HS-27A (cell line): ENCODE data around the gene CAMSAP1.
"Not testable (repeated sequence)": the region's sequence is repeated elsewhere in the genome, so short reads cannot be mapped to it uniquely, and the experiment has no call there.

ENCODE experiments used
- DNase-seq: peaks from one replicate; pipeline ENCODE4 v3.0.0-alpha.2; 2012; ENCODE audit warnings: low read depth, missing footprints

CAMSAP1 gene

DNA sequence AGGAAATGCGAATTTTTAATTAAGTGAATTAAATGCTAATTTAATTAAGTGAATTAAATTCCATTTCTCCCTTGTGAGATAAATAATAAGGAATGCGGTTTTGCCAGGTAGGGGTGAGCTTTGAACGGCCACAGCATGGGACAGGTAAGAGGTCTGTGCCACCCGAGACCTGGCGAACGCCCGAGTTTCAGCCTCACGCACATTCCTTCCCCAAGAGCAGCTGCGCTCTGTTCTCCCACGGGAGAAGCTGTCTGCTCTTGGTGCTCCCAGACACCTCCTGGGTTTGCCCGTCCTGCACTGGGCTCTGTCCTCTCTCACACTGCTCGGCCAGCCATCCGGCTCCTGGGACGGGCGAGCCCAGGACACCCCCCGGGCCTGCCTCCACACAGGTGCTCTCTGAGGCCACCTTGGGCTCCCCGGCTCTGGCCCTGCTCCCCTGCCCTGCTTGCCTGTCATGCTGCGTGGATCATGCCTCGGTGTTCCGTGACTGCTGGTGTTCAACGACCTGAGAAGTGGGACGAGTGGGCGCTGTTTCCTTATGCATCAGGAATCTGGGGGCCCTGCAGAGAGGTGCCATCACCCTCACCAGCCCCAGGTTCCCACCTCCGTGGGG, 13.7 kb upstream of the CAMSAP1 start:
- DNase-seq: no peak

DNA sequence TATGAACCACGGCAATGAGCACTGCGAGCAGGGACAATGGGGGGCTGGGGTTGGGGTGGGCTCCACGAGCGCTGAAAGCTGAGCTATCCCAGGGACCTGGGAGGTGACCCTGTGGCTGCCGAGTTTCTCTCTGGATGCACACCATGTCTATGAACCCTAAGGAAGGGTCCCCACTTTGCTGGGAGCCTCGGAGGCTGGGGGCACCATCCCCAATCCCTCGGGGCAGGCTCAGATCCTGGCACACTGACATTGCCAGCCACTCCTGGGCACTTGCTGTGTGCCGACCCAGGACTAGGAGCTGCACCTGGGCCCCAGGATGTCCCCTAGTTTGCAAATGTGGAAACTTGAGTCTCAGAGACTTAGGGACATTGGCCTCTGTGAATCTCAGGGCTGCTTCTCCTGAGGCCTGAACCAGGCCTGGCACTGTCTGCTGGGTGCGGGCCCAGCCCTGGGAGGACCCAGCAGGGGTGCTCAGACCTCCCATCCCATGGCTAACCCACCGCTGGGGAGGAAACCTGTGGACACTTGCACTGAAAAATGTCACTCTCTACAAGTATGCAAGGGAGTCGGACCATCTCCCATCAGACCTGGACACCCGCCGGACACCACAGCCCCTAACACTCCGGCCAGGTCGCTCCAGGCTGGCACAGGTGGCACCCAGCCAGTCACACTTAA, 13.0 kb upstream of the CAMSAP1 start:
- DNase-seq: no peak

DNA sequence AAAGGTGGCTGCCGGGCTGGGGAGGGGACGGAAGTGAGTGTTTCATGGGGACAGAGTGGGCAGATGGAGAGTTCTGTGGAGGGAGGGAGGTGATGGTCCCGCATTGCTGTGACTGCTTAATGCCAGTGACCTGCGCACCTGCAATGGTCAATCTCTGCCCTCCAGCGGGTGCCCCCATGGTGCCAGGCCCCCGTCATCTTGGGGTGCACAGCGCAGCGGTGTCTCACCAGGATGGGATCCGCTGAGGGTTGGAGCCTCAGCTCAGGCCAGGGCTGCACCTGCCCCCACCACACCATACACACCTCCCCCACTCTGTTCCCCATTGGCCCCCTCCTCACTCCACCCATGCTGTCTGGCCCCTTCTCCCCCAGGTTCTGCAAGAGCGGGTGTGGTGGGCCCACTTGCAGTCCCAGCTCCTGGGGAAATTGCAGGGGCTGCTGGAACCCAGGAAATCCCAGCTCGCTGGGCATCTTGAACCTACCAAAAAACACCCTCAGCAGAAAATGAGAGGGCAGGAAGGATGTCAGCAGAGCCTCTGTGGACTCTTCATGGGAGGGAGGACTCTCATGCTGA, 12.1 kb upstream of the CAMSAP1 start:
- DNase-seq: no peak

DNA sequence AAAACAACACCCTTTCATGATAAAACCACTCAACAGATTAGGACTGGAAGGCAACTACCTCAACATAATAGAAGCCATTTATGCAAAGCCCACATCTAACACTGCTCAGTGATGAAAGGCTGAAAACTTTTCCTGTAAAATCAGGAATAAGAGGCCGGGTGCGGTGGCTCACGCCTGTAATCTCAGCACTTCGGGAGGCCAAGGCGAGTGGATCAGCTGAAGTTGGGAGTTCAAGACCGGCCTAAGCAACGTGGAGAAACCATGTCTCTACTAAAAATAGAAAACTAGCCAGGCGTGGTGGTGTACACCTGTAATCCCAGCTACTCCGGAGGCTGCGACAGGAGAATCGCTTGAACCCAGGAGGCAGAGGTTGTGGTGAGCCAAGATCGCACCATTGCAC, 8.9 kb upstream of the CAMSAP1 start:
- DNase-seq: not testable (repeated sequence)

DNA sequence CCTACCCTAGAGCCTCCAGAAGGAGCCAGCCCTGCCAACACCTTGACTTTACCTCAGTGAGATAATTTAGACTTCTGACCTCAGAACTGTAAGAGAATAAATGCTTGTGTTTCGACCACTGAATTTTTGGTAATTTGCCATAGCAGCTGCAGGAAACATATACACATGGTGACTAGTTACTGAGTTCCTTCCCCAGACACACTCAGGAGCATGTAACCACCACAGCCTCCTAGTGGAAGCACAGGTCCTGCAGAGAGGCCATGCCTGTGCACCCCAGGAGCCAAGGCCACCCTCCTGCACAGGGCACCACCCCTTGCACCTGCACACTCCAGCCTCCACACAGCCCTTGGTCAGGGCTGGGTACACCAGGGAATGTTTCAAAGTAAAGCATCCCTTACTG, 7.6 kb upstream of the CAMSAP1 start:
- no peak for DNase-seq

DNA sequence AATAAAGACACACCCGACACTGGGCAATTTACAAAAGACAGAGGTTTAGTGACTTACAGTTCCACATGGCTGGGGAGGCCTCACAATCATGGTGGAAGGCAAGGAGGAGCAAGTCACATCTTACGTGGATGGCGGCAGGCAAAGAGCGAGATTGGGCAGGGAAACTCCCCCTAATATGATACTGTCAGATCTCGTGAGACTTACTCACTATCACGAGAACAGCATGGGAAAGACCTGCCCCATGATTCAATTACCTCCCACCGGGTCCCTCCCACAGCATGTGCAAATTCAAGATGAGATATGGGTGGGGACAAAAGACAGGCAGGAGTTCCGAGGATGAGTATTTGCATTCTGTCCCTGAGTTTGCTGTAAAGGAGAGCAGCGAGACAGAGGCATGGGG, 3.9 kb upstream of the CAMSAP1 start:
- not testable (repeated sequence) for DNase-seq

DNA sequence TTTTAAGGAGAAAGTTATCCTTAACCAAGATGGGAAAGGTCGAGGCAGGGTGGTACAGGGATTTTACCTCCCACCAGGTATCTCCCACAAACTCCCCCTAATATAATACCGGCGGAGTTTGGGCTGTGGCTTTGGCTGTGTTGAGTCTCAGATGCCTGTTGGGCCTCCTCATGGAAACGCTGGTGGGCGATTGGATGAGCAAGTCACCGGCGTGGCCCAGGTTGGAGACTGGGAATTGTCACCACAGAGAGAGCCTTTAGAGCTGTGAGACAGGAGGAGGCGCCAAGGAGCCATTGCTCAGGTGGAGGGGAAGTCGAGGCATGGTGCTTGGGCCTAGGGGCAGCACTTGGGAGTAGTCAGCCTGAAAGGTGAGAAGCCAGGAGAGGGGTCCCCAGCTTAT, 3.4 kb upstream of the CAMSAP1 start:
- no peak for DNase-seq

DNA sequence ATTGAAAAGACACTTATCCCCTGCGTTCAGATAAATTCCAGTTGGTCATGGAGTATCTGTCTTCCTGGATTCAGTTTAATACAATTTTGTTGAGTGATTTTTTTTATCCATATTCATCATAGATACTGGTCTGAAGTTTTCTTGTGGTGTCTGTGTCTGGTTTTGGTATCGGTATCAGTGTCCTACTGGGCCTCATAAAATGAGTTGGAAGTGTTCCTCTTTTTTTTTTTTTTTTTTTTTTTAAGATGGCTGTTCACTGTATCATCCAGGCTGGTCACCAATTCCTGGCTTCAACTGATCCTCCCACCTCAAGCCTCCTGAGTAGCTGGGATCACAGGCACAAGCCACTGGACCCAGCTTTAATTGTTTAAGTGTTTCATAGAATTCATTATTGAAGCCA, 2.9 kb upstream of the CAMSAP1 start:
- DNase-seq: no peak

DNA sequence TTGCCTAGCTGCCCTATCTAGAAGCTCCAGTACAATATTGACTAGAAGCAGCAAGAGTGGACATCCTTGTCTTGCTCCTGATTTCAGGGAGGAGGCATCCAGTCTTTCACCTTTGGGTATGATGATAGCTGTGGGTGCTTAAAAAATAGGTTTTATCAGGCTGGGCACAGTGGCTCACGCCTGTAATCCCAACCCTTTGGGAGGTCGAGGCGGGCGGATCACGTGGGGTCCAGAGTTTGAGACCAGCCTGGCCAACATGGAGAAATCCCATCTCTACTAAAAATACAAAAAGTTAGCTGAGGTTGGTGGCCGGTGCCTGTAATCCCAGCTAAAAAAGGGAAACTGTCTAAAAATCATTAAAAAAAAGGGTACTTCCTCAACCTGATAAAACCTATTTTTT, 2.0 kb upstream of the CAMSAP1 start:
- DNase-seq: no peak

DNA sequence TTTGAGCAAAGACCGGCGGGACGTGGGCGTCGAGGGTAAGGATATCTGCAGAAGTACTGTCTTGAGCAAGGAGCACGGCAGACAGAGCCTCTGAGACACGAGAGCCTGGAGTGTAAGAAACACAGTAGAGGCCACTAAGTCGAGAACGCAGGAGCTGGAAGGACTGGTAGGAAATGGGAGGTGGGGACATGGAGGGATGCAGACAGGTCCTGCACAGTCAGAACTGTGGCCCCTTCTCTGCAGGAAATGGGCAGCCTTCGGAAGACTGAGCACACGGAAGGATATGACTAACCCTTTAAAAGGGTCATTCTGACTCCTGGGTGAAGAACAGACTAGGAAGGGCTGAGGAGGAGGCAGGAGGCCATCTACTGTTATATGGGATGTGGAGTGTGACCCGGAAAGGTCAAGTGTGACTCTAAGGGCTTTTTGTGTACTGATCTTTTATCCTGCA, 1.4 kb upstream of the CAMSAP1 start:
- DNase-seq: no peak

DNA sequence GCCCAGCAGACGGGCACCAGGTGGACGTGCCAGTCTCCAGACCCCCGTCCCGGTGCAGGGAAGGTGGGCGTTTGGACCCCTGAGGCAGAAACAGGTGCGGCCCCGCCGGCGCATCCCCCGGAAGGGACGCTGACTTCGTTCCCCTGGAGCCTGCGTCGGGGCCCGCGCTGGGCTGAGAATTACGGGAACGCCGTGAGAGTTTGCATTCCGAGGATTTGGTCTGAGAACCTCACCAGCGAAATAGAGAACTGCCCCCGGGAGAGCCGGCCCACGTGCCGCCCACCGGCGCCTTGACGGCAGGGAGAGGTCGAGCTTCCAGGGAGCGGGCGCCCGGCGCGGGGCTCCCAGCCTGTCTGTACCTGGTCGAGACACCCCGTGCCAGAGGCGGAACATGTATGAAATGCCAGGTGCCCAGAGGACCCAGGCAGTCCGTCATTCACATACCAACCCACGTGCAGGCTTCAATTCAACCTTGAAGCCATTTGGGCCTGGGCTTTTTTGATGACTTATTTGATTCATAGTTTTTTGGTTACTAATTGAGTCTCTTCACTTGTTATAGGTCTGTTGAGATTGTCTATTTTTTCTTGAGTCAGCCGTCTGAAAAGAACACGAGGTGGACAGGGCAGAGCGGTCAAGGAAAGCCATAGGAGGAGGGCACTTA, 877 bp upstream of the CAMSAP1 start:
- no peak for DNase-seq

DNA sequence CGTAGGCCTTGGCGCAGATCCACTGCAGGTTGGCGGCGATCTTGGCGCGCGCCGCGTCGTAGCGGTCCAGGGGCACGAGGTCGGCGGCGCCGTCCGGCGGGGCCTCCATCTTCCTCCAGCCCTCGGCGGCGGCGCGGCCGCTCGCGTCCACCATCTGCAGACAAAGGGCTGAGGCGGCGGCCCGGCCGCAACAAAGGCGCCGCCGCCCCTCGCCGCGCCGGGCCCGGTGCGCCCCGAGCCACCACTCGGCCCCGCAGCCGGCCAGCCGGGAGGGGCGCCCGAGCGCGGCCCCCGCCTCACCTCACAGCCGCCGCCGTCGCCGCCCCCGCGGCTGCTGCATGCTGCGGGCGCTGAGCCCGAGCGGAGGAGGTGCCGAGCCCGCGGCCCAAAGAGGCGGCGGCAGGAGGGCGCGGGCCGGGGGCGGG, 328 bp downstream of the CAMSAP1 start:
- no peak for DNase-seq

DNA sequence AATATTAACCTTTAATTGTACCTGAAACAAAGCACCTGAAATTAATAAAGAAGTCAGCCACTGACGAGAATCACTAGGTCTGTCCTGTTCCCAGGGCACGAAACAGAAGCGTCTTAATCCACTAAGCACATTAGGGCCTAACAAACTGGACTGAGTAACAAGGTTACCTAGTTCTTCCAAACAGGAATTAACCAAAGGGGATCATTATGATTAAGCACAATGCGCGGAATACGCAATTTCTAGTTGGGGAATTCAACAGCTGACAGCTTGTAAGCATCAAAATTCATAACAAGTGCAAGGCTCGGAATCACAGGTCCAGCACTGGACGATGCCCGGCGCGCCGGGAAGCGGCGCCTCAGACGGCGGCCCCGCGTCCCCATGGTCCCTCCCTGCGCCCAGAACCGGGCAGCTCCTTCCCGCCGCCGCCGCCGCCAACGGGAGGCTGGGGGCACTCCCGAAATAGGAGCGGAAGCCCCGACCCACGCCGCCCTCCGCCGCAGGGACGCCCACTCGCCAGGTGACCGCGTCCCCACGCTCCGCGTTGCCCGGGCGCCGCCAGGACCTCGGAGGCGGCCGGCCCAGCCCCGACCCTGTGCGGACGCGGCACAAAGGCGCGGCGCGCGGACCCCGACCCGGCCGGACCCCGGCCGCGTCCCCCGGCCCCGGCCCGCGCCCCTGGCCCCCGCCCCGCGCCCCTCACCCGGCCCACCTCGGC, 898 bp downstream of the CAMSAP1 start:
- DNase-seq: no peak

DNA sequence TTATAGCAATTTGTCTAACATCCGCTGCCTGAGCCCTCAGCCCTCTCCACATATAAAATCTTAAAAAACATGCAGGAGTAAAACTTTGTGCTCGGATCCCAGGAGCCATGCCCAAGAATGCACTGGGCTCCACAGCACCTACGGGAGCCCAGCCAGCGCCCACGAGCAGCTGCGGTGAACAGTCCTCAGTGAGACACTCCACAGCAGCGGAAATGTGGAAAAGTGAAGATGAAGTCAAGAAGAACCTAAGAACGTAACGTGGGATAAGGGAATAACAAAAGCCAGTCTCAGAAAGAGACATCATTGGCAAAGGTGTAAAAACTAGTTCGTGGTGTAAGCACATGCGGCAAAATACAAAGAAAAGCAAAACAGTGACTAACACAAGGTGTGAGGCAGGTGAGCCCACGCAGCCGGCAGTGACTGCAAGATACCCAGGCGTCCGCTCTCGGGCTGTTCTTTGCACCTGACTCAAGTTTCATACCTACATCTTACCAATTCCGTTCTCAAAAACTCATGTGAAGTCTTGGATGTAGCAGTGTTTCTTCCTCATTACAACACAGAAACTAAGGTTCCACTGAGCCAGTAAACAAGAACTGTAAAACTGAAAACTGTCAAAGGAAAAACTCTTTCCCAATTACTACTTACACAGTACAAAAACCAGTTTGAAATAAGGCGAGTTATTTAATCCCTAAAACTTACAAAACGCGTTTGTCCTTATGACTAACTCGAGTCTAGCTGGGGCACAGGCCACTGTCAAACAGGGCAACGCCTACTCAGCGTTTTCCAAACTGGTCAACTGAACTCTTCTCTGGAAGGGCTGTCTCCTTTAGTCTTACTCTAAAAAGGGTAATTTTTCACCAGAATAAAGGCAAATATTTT, 1.7 kb downstream of the CAMSAP1 start:
- no peak for DNase-seq

DNA sequence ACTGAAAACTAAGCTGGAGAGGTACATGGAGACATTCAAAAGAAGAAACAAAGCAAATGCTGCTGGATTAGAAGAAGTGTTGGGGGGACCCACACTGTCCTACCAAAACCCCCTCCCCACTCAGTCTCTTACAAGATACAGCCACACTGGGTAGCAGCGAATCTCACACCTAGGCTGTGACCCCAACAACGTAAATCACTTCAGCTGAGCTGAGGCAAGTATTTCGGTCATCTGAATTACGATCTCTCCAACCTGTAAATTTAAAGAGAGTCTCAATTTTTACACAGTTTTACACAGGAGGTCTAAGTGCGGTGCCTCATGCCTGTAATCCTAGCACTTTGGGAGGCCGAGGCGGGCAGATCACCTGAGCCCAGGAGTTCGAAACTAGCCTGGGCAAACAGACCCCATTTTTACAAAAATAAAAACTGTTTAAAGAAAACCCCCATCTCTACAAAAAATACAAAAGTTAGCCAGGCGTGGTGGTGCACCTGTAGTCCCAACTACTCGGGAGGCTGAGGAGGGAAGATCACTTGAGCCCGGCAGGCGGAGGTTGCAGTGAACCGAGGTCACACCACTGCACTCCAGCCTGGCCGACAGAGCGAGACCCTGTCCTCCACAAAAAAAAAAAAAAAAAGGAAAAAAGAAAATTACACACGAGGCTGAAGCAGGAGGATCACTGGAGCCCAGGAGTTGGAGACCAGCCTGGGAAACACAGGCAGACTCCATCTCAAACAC, 3.4 kb downstream of the CAMSAP1 start:
- no peak for DNase-seq

DNA sequence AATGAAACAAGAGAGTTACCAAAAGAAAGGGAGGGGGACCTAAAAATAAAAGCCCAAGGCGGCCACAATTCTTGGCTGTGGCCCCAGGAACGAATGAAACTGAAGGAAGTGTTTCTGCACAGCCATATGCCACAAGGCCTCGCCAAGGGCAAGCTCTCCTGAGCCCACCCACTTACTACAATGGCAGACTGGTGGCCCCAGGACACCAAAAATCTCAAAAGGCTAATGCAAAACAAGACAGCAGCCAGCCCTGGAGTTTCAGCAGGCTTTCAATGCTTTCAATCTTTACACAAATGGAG, 4.0 kb downstream of the CAMSAP1 start:
- no peak for DNase-seq

DNA sequence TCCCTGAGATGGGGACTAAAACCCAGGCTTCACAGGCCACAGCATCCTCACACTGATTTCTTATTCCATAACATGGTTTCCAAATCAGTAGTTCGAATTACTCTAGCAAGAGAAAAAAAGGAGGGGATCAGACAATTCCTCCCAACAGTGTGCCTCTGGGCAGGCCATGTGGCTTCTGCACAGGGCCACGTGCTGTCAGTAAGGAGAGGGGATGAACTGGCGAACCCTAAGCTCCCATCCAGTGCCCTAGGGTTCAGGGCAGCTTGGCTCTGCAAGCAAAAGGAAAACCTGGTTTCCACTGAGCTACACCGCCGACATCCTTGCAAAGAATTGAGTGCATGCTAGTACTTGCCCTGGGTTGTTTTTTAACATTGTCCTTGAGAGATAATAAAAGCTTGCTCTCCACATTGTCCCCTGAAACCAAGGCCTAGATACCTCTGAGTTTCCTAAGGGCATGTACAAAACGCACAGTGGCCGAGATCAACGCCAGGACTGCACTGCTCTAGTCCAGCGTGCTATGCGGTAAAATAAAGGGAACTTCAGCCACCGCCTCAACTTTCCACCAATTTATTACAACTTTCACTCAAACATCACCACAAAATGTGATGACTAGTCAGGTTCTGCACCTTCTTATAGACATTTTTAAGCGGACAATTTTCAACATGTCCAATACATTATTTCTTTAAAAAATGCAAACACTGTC, 4.5 kb downstream of the CAMSAP1 start:
- no peak for DNase-seq

DNA sequence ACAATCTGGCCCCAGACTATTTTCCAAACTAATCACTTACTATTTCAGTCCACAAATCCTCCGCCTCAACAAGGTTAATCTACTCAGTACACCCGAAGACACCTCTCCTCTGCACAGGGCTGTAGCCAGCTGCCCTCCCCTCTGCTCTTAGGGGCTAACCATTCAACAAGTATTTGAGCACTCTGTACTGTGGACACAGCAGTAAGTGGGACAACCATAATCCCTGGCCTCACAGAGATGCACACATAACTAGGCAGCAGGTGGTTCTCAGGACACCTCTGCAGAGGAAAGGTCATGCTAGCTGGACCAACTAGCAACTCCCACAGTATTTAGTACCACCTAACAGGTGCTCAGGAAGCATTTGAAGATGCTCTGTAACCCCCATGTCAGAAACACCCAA, 5.5 kb downstream of the CAMSAP1 start:
- no peak for DNase-seq

DNA sequence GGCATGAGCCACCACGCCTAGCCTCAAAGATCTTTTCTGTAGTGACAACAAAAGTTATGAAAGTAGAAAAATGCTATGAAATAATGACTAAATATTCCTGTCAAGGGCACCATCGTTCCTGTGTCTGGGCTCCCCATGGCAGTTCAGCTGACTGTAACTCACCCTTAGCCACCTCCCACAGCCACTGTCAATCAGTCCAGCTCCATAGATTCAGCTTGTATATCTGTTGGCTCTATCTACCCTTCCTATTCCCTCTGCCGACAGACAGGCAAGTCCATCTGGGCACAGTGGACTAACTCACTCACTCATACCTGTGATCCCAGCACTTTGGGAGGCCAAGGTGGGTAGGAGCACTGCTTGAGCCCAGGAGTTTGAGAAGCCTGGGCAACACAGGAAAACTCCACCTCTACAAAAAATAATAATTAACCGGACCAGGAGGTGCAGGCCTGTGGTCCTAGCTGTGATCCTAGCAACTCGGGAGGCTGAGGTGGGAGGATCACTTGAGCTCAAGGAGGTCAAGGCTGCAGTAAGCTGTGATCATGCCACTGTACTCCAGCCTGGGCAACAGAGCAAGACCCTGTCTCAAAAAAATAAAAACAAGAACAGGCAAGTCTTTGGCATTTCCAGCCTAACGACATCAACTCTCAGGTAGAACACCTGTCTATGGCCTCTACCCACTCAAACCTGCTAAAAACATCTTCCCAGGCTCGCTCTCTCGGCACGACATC, 6.2 kb downstream of the CAMSAP1 start:
- no peak for DNase-seq
